ENCODE results near the gene KRR1. TPM values are rescaled to one million over a fixed set of nuclear protein-coding genes. Genes with fewer than 3 reads are reported as not detected.
A peak's percentile ranks its signal among the peaks of the same experiment; 100 is the strongest.

The KRR1 gene
- total and polyA plus RNA-seq, 2 of the 13 experiments (the other 11 are each of a cell fraction or from before 2014, with no cell fraction given): 19.3 to 103 TPM

- TF ChIP-seq HHEX (CRISPR knock-in tag; IDR thresholded peaks at IDR 0.05): peak; percentile 72
These were observed 46.9 kb upstream of the KRR1 start (continued) for GRCh38 chr12:75558287-75558686.

DNA sequence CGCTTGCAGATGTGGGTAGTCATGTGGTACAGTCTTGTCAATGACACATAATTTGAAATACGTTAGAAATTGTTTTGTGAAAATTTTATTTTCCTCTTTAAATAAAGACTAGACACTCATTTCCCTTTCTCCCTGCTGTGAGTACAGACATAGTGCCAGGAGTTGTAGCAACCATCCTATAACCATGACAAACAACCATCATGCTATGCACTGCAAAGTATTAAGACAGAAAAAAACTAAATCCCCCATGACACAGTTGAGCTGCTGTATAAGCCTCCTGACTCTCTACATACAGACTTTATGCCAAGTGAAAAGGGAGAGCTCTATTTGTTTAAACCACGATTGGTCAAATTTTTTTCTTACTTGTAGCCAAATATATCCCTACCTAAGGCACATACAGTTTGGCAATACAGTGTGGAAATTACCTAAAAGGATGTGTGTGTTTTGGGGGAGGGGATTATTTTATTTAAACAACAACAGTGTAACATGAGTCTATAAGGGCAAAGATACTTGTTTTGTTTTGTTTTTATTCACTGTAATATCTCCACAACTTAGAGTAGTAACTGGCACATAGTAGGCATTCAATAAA is 45.0 kb upstream of the KRR1 start:
- Histone ChIP-seq H3K36me3 (replicated peaks in 1 of 2; ENCODE audit: control insufficient read depth in 1 of 2, insufficient read depth in 2 of 2, low read length in 2 of 2) (no peaks in the 10 kb centered on the region), H3K4me2 (ENCODE audit: low read depth, low read length) (no peak overlapping the region), H2AFZ (ENCODE audit: low read length) (no peak overlapping the region), H3K9ac (ENCODE audit: insufficient read depth, low read depth, low read length) (no peak overlapping the region), H3K9me3 (ENCODE audit: low read length) (no peaks in the 10 kb centered on the region), H4K20me1 (ENCODE audit: insufficient read depth, low read length) (no peaks in the 10 kb centered on the region), H3K27ac (ENCODE audit: extremely low read length, insufficient read depth, low read length) (no peak overlapping the region), H3K4me3 (replicated peaks in 1 of 3; ENCODE audit: insufficient read depth in 1 of 3, low read depth in 2 of 3, low read length in 3 of 3) (no peak overlapping the region), H3K27me3 (ENCODE audit: control insufficient read depth in 1 of 2, insufficient read depth in 2 of 2, low read length in 2 of 2) (no peaks in the 10 kb centered on the region), H3K79me2 (ENCODE audit: insufficient read depth, low read length) (no peaks in the 10 kb centered on the region), H3K4me1 (ENCODE audit: insufficient read depth, low read length) (peaks cover 68% of the 10 kb centered on the region)
- BruUV-seq (replicated peaks): no TSS peak
- WGBS (ENCODE audit: low lambda C conversion rate): 20% methylated on average over 3 of the region's 3 CpGs
- ChIA-PET CTCF (ENCODE audit: low intra/inter-chr PET ratio, low total read pairs) (no interaction called here), POLR2A (interaction anchor here (1.1 to 1.8 kb wide), 2 partner anchors 110 to 475 kb away, joined by 4 to 5 read pairs; partner anchors contain the start of gene PHLDA1)
- peak; percentile 36; the same call in 2 of the 3 replicates for ATAC-seq
- FAIRE-seq: no peak
- peak; percentile 34 for DNase-seq (ENCODE audit: low spot score)
- intact Hi-C loops (cut with micrococcal nuclease; ENCODE audit: unreplicated experiment) (loop anchor here (5.0 kb wide), 1 partner anchor 156 kb away; no protein-coding TSS in a partner anchor), in situ Hi-C loops (cut with HindIII; ENCODE audit: extremely low pct_ligation_motif_present, low pct_unique_long_range_greater_than_20kb) (no loop called here)
- TF ChIP-seq, protein P1, sequence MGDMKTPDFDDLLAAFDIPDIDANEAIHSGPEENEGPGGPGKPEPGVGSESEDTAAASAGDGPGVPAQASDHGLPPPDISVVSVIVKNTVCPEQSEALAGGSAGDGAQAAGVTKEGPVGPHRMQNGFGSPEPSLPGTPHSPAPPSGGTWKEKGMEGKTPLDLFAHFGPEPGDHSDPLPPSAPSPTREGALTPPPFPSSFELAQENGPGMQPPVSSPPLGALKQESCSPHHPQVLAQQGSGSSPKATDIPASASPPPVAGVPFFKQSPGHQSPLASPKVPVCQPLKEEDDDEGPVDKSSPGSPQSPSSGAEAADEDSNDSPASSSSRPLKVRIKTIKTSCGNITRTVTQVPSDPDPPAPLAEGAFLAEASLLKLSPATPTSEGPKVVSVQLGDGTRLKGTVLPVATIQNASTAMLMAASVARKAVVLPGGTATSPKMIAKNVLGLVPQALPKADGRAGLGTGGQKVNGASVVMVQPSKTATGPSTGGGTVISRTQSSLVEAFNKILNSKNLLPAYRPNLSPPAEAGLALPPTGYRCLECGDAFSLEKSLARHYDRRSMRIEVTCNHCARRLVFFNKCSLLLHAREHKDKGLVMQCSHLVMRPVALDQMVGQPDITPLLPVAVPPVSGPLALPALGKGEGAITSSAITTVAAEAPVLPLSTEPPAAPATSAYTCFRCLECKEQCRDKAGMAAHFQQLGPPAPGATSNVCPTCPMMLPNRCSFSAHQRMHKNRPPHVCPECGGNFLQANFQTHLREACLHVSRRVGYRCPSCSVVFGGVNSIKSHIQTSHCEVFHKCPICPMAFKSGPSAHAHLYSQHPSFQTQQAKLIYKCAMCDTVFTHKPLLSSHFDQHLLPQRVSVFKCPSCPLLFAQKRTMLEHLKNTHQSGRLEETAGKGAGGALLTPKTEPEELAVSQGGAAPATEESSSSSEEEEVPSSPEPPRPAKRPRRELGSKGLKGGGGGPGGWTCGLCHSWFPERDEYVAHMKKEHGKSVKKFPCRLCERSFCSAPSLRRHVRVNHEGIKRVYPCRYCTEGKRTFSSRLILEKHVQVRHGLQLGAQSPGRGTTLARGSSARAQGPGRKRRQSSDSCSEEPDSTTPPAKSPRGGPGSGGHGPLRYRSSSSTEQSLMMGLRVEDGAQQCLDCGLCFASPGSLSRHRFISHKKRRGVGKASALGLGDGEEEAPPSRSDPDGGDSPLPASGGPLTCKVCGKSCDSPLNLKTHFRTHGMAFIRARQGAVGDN (CRISPR knock-in tag; IDR thresholded peaks at IDR 0.05): no peak
- TF ChIP-seq ZNF513 (CRISPR knock-in tag; conservative IDR thresholded peaks at IDR 0.05) (no peak), ZNF224 (CRISPR knock-in tag; IDR thresholded peaks at IDR 0.05) (no peak), ZFYVE20 (CRISPR knock-in tag; IDR thresholded peaks at IDR 0.05; ENCODE audit: borderline replicate concordance, low read depth) (no peak), DNMT3B (CRISPR knock-in tag; conservative IDR thresholded peaks at IDR 0.05) (no peak), RFX3 (CRISPR knock-in tag; IDR thresholded peaks at IDR 0.05) (no peak), KLF11 (CRISPR knock-in tag; IDR thresholded peaks at IDR 0.05) (no peak), POLR2A (IDR thresholded peaks at IDR 0.05; ENCODE audit: insufficient read depth in 1 of 2, low read depth in 2 of 2, low read length in 2 of 2) (no peak), IRF1 (CRISPR knock-in tag; IDR thresholded peaks at IDR 0.05; ENCODE audit: low read depth) (no peak), ZNF878 (CRISPR knock-in tag; IDR thresholded peaks at IDR 0.05) (no peak)
- TF ChIP-seq, protein P2, sequence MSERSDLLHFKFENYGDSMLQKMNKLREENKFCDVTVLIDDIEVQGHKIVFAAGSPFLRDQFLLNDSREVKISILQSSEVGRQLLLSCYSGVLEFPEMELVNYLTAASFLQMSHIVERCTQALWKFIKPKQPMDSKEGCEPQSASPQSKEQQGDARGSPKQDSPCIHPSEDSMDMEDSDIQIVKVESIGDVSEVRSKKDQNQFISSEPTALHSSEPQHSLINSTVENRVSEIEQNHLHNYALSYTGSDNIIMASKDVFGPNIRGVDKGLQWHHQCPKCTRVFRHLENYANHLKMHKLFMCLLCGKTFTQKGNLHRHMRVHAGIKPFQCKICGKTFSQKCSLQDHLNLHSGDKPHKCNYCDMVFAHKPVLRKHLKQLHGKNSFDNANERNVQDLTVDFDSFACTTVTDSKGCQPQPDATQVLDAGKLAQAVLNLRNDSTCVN (CRISPR knock-in tag; IDR thresholded peaks at IDR 0.05; ENCODE audit: borderline replicate concordance): no peak
- TF ChIP-seq, protein P3, sequence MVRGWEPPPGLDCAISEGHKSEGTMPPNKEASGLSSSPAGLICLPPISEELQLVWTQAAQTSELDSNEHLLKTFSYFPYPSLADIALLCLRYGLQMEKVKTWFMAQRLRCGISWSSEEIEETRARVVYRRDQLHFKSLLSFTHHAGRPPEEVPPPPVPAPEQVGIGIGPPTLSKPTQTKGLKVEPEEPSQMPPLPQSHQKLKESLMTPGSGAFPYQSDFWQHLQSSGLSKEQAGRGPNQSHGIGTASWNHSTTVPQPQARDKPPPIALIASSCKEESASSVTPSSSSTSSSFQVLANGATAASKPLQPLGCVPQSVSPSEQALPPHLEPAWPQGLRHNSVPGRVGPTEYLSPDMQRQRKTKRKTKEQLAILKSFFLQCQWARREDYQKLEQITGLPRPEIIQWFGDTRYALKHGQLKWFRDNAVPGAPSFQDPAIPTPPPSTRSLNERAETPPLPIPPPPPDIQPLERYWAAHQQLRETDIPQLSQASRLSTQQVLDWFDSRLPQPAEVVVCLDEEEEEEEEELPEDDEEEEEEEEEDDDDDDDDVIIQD (CRISPR knock-in tag; IDR thresholded peaks at IDR 0.05; ENCODE audit: low read depth): no peak
